GM21526 (cell line): ENCODE results near the gene NUDT16L1.
A peak's percentile ranks its signal among the peaks of the same experiment; 100 is the strongest.
"Not testable (repeated sequence)": the region's sequence is repeated elsewhere in the genome, so short reads cannot be mapped to it uniquely, and the experiment has no call there.

Experiments
- ATAC-seq: cut with Tn5 transposase; IDR thresholded peaks from one replicate; pipeline ENCODE4 v1.9.1; 2021; ENCODE audit warnings: moderate library complexity; ENCODE audit not compliant: unreplicated experiment, low FRiP score

Gene NUDT16L1

DNA sequence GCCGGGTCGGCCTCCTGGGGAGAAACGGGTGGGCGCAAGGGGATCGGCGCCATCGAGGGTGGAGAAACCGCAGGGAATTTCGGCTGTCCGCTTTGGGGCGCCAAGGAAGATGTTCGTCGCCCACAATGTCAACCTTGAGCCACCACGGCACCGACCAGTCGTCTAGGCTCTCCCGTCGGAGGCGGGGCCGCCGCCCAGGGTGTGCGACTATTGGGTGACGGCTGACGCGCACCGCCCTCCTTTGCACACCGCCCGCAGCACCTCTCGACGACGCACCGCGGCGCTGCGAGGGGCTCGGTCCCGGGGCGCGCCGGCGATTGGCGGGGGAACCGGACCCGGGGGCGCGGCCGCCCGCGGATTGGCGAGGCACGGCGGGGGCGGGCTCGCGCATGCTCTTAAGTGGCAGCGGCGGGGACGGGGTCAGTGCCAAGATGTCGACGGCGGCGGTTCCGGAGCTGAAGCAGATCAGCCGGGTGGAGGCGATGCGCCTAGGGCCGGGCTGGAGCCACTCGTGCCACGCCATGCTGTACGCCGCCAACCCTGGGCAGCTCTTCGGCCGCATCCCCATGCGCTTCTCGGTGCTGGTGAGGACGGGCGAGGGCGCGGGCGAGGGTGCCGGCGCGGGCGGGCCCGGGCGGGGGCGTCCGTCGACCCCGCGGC is at the start of gene NUDT16L1:
NUDT16L1 (plus strand) TSS at position 267 of the 660 bp plus-strand sequence; CDS start at position 432, 165 bp downstream.
- peak; percentile 84 for ATAC-seq

DNA sequence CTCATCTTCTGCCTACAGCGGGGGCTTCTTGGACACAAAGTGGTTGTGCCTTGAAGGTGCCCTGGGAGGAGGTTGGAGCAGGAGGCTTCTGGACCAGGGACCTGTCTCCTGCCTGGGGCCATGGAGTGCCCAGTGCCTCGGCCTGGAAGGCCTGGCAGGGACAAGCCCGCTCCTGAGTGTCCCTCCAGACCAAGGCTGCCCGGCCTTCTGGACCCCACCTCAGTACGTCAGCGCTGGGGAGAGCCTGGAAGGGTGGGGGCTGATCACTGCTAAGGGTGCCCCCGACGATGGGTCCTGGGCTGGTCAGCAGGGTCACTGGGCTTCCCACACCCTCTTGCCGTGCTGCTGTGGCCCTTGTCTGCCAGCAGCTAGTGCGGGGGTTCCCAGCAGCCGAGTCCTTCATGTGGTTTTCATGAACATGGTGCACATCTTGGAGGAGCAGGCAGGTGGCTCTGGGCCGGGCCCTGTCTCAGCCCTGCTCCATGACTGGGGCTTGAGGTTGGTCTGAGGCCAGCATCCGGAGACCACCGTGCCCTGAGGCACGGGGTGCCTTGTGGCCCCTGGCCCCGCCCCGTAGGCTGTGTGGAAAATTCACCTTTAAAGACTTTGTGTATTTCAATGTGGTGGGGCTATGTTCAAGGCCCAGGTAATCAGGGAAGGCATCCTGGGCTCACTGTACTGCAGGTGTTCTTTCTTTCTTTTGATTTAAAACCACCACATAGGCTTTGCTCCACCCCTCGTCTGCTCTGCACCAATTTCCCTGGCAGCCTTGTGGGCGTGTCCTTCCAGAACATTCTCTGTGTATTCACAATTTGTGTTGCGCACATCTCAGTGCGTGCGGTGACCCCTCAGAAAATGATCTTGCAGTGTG is 46.4 kb upstream of the NUDT16L1 start:
- no peak for ATAC-seq

DNA sequence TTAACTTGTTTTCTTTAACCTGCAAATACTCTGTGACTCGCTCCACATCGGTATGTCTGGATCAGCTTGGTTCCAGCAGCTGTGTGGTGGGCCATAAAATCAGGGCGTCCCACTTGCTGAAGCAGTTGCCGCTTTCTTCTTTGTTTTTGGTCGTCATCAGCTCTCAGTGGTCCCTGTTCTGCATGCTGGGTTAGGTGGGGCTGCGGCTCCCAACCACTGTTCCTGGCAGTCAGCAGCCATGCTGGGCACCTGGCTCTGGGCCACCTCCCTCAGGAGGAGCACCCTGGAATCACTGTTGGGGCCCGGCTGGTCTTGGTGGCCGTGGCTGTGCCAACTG is 45.8 kb upstream of the NUDT16L1 start:
- no peak for ATAC-seq

DNA sequence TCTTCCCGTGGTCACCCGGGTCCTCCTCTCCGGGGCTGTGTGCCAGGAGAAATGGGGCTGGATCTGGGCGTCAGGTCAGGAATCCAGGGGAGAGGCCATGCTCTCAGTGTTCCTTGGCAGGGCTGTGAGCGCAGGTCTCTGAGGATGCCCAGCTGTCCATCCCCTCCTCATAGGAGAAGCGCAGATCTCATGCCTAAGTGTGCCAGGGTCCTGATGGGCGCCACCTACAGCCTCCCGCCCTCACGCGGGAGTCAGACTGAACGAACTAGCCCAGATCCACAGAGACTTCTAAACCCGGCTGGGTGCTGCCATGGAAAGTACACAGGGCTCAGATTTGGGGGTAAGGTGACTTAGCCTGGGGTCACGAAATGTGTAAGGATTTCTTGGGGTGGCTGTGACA is 44.4 kb upstream of the NUDT16L1 start:
- no peak for ATAC-seq

DNA sequence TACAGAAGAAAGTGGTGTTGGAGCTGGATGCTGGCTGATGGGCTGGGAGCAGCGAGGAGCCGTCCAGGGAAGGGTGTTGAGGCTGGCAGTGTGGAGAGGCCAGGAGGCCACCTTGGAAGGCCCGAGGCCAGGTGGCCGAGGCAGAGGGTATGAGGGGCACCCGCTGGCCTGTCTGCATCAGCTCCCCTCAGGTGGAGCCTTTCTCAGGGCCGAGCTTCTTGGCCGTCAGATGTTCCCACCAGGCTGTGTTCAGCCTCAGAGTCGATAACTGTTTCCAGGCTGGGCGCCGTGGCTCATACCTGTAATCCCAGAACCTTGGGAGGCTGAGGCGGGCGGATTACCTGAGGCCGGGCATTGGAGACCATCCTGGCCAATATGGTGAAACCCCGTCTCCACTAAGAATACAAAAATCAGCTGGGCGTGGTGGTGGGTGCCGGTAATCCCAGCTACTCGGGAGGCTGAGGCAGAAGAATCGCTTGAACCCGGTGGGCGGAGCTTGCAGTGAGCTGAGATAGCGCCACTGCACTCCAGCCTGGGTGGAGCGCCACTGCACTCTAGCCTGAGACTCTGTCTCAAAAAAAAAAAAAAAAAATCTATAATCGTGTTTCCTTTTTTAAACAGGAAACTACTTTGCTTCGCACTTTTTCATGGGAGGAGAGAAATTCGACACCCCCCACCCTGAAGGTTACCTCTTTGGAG is 43.5 kb upstream of the NUDT16L1 start:
- ATAC-seq = no peak

DNA sequence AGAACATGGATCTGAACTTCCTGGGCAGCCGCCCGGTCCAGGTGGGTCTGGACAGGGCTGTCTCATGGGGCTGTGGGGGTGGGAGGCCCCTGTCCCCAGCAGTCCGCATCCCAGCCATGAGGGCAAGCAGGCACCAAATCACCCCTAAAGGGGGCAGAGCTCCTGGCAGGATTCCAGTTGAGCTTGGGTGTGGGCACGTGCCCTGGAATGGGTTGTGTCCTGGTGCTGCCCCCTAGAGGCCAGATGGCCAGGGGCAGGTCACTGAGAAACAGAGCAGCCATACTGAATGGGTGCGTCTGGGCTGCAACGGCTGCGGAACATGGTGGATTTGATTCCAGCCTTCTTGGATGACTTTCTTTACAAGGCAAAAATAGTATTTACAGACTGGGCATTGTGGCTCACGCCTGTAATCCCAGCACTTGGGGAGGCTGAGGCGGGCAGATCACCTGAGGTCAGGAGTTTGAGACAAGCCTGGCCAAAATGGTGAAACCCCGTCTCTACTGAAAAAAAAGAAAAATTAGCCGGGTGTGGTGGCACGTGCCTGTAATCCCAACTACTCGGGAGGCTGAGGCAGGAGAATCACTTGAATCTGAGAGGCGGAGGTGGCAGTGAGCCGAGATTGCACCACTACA is 42.8 kb upstream of the NUDT16L1 start:
- ATAC-seq = not testable (repeated sequence)

DNA sequence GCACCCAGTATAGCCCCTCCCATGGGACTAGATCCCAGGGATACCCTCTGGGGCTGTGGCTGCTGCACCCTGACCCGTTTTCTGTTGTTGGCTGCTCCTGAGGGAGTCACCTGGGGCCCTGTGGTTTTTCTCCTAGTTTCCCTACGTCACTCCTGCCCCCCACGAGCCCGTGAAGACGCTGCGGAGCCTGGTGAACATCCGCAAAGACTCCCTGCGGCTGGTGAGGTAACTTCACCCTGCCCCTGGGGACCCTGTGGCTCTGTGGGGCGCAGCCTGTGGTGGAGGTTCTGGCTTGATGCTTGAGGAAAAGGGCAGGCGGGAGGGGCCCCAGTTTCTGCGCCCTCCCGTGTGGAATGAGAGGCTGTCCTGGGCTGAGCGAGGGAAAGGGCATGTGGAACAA is 41.5 kb upstream of the NUDT16L1 start:
- ATAC-seq = no peak

DNA sequence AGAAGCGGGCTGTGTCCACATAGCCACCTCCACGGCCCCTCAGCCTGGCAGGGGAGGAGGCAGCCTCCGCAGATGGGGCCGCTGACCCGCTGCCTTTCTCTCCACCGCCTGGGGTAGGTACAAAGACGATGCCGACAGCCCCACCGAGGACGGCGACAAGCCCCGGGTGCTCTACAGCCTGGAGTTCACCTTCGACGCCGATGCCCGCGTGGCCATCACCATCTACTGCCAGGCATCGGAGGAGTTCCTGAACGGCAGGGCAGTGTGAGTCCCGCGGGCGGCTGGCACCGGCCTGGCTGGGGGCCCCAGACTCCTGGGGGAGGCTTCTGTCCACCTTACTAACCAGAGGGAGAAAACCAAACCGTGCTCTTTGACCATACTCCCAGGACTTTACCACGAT is 40.8 kb upstream of the NUDT16L1 start:
- ATAC-seq = no peak

DNA sequence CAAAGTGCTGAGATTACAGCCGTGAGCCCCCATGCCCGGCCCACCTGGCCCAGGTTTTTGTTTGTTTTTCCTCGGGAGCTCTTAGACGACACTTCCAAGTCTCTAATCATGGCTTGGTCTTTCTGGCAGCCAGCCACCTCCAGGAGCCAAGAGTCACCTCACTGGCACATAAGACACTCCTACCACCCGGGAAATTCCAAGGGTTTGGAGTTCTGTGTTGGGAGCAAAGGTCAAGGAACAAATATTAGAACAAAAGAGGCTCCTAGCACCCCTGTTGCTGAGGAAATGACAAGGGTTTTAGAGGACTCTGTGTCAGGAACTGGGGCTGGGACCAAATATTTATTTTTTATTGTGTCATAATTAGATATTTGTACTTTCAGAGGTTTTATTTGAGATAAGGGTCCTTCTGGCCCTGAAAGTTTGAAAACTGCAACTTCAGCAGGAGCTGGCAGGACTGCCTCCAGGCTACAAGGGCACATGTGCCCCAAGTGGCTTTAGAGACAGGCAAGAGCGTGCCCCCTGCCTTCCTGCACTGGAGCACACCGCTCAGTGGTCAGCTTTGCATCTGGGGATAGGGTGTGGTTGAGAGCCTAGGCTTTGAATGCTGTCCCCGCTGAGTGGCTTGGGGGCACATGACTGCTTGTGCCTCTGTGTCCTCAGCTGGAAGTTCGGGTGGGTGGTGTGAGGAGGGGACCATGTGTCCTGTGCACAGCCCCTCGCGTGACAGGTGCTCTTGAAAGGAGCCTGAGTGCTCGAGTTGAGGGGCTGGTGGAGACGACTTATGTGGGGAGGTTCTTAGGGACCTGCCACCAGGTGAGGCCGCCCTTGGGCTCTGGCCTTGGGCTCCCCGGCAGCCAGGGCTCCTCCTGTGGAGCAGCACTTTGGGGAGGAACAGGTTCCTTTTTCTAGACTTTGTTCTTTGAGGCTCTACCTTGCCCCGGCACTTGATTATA is 39.1 kb upstream of the NUDT16L1 start:
- no peak for ATAC-seq

DNA sequence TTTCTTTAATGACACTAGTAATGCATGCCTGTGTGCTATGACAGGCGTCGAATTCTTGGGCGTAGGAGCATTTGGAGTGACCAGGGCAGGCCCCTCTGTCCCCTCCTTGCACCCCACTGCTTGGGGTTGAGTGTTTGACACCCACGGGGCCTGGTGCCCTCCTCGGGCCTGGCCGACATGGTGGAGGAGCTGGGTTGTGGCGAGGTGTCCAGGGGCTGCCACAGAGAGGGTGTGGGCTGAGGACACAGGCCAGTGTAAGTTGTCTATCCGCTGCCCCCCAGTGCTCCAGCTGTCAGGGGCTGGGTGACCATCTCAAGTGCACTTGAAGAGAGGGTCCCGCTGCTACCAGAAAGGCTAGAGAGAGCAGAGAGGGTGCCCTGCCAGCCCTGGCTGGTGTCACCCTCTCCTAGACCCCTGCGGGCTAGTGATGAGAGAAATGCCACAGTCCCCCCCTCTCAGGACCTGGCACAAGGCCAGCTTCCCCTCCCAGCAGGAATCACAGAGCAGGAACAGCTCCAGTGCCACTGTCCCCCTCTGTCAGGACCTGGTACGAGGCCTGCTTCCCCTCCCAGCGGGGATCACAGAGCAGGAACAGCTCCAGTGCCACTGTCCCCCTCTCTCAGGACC is 38.3 kb upstream of the NUDT16L1 start:
- ATAC-seq = no peak

DNA sequence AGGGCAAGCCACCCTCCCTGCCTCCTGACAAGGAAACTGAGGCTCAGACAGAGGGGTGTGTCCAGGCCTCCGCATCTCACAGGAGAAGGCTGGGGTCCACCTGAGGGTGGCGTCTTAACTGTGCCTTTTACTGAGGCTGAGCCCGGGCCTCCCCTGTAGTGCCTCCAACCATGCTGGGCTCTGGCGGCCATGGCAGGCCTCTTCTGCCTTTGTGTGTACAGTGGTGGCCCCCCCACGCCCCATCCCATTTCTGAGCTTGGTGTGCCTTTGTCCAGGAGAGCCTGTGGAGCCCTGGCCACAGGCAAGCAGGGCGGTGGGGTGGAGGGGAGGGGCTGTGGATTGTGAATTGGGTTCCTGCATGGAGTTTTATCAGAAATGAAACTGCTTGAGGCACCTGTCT is 37.6 kb upstream of the NUDT16L1 start:
- ATAC-seq = no peak

DNA sequence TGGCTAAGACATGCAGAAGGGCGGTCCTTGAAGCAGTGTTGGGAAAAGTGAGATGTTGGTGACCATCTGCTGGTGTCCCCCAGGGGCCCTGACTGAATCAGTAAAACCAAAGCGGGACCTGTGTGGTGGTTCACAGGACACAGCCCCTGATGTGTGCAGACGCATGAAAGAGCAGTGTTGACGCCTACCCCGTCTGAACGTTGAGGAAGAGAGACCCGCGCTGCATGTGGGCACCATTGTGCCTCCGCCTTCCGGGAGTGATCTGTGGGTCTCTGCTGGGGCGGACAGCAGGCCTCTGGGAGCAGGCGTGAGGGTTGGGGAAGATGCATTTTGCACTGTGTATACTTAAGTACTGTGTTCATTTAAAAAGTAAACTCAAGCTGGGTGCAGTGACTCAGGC is 37.1 kb upstream of the NUDT16L1 start:
- no peak for ATAC-seq

DNA sequence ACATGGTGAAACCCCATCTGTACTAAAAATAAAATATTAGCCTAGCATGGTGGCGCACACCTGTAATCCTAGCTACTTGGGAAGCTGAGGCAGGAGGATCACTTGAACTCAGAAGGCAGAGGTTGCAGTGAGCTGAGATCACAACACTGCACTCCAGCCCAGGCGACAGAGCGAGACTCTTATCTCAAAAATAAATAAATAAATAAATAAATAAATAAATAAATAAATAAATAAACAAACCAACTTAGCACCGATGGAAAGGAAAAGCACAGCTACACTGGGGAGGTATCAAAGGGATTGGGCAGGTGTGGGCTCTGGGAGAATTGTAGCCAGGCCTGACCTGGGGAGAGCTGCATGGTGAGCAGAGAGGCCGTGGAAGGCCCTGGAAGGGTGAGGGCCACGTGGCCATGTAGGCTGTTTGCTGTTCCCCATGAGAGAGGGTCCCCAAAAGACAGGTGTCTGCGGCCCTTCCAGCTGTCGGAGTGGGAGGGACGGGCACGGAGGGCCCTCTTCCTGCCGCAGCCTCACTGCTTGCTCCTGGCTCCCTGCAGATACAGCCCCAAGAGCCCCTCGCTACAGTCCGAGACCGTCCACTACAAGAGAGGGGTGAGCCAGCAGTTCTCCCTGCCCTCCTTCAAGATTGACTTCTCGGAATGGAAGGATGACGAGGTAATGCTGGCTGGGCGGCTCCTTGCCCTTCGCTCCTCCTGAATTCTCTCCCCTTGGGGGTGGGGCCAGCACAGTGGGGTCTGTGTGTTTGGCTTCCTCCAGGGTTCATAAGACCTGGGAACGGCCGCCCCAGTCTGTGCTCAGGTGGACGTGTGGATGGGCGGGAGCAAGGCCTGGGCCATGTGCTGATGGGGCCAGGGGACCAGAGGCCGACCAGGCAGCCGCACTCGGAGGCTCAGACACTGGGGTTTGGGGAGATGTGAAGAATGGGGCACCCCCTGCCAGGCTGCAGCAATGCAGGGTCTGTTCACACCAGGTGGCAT is 36.4 kb upstream of the NUDT16L1 start:
- ATAC-seq = no peak

DNA sequence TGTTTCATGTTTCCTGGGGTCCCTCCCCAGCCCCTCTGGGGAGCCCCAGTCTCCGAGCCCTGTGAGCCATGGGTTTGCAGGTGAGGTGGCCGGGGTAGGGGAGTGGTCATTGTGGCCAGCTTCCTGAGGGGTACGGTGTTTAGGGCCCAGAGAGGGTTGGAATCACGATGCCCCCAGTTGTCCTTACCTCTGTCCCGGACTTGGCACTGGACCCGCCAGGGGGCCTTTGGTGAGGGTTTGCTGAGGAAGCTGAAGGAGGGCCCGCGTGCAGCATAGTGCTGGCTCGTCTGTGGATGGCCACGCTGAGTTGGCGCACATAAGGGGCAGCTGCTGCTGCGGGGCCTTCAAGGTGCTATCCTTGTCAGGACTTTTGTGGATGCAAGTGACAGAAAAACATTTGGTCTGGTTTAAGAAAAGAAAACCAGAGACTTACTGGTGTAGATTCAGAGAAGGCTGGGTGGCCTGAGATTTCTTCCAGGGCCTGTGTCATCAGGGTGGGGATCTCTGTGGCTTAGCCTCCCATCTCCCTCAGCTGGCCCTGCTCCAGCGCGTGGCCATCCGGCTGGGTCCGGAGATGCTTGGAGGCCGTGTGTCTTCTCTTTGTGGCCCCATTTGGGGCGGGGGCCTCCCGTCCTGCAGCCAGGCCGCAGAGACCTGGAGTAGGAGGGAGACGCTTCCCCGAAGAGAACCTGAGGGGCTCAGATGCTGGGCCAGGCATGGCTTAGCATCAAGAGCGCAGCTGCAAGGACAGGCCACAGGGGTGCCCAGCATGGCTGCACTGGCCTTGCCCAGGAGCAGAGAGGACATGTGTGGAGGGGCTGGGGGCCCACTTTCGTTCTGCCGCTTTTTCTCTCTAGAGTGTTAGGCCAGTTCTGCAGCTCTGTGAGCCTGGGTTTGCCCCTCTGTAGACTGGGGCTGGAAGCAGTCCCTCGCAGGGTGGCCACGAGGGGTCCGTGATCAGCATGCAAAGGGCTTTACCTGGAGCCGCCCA is 33.7 kb upstream of the NUDT16L1 start:
- no peak for ATAC-seq

DNA sequence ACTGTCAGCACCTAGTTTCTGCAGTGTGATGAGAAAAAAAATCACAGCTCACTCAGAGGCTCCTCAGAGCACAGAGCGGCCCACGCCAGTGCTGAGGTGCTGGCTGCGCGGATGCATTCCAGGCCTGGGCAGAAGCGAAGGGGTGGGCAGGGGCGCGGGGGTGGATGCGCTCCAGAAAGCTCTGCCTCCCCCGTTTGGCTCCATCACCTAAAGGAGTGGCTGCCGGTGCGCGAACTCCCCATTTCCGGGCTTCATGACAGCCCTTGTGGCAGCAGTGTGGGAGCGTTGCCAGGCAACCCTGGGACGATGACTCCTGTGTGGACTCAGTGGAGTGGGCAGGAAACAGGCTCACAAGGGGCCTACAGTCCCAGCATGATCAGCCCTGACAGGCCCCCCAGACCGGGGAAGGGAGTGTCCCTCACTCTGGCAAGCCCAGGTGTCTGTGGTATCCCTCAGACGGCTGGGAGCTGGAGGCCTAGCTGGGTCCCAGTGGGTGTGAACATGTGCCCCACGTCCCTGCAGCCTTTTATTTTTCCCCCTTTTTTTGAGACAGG is 32.8 kb upstream of the NUDT16L1 start:
- ATAC-seq = no peak

DNA sequence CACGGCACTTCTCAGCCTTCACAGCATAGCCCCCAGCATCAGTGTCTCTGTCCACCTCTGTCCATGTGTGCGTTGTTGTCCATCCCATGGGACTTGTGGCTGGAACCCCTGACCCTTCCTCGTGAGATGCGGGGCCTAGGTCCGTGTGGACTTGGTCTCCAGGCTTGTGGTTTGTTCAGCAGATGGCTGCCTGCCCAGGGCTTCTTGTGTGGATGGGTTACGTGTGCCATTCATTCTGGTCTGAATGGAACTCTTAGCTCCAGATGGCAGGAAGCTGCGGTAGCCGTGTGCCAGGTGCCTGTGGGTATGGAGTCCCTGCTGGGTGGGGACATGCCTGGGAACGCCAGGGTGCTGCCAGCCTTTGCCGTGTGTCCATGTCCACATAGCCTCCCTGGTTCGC is 31.7 kb upstream of the NUDT16L1 start:
- ATAC-seq = no peak

DNA sequence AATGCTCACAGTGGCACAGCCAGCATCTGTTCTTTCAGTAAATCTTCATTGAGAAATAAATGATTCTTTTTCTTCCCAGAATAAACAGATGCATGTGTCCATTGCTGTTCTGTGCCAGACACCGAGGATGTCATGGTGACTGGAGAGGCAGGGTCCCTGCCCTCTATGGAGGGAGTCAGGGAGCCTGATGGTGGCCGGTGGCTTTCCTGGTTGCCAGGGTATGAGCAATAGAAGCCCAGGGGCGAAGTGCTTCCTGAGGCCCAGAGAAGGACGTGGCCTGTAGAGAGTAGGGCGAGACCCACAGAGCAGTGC is 29.9 kb upstream of the NUDT16L1 start:
- no peak for ATAC-seq
